Neural cell (in vitro differentiated cells): ENCODE measurements around the gene MRRF. TPM values are rescaled to one million over a fixed set of nuclear protein-coding genes. Genes with fewer than 3 reads are reported as not detected.

Experiments
- H2AFZ ChIP-seq: fragments of 200-600, 300-800 bp; sonication (generic), shearing (Covaris generic); 2 replicates; pipeline ENCODE4 v1.6.0; 2014; ENCODE audit warnings: low read depth, mild to moderate bottlenecking, antibody characterized with exemption, low read length, moderate library complexity
- H3F3A ChIP-seq: fragments of 200-600 bp; shearing (Covaris generic); 2 replicates; pipeline ENCODE4 v1.6.1; 2016; ENCODE audit warnings: mild to moderate bottlenecking, moderate library complexity, mixed read lengths, antibody characterized with exemption, low read length; ENCODE audit not compliant: insufficient read depth, poor library complexity, severe bottlenecking
- H3K27ac ChIP-seq: fragments of 200-600, 300-800 bp; sonication (generic), shearing (Covaris generic); 2 replicates; pipeline ENCODE4 v1.5.1; 2014; ENCODE audit warnings: mild to moderate bottlenecking, low read length, moderate library complexity
- H3K27me3 ChIP-seq: fragments of 300-800, 200-600 bp; sonication (generic), shearing (Covaris generic); 2 replicates; pipeline ENCODE4 v1.6.0; 2014; ENCODE audit warnings: mild to moderate bottlenecking, low read depth, low read length, moderate library complexity; ENCODE audit not compliant: insufficient read depth
- H3K36me3 ChIP-seq: fragments of 300-800, 200-600 bp; sonication (generic), shearing (Covaris generic); 2 replicates; pipeline ENCODE4 v1.5.1; 2014; ENCODE audit warnings: mild to moderate bottlenecking, antibody characterized with exemption, low read length, moderate library complexity; ENCODE audit not compliant: insufficient read depth
- H3K4me2 ChIP-seq: fragments of 300-800, 200-600 bp; sonication (generic), shearing (Covaris generic); 2 replicates; pipeline ENCODE4 v1.6.0; 2014; ENCODE audit warnings: mild to moderate bottlenecking, low read length
- H3K4me3 ChIP-seq: fragments of 300-800, 200-600 bp; sonication (generic), shearing (Covaris generic); 2 replicates; pipeline ENCODE4 v1.5.1; 2014; ENCODE audit warnings: mild to moderate bottlenecking, low read length, moderate library complexity
- H3K79me2 ChIP-seq: fragments of 200-600 bp; shearing (Covaris generic); replicated peaks from 2 replicates; pipeline ENCODE4 v1.6.0; 2014; ENCODE audit warnings: mild to moderate bottlenecking, low read length, moderate library complexity; ENCODE audit not compliant: insufficient read depth
- H3K9ac ChIP-seq: fragments of 300-800, 200-600 bp; sonication (generic), shearing (Covaris generic); 2 replicates; pipeline ENCODE4 v1.6.1; 2016; ENCODE audit warnings: mild to moderate bottlenecking, low read length, mixed read lengths
- H3K9me2 ChIP-seq: fragments of 200-600 bp; shearing (Covaris generic); 2 replicates; pipeline ENCODE4 v1.6.1; 2016; ENCODE audit warnings: mild to moderate bottlenecking, low read length, mixed read lengths; ENCODE audit not compliant: insufficient read depth
- H3K9me3 ChIP-seq: fragments of 200-600, 300-800 bp; sonication (generic), shearing (Covaris generic); 2 replicates; pipeline ENCODE4 v1.6.1; 2016; ENCODE audit warnings: mild to moderate bottlenecking, mixed run types, low read length, moderate library complexity, mixed read lengths
- H4K20me1 ChIP-seq: fragments of 200-600 bp; shearing (Covaris generic); 2 replicates; pipeline ENCODE4 v1.6.1; 2016; ENCODE audit warnings: mild to moderate bottlenecking, mixed run types; ENCODE audit not compliant: insufficient read depth
- CTCF ChIP-seq: fragments of 450-650 bp; IDR thresholded peaks from 2 replicates; pipeline ENCODE4 v1.5.1; 2014; ENCODE audit warnings: antibody characterized with exemption, mild to moderate bottlenecking, moderate library complexity; ENCODE audit not compliant: poor library complexity, severe bottlenecking
- EP300 ChIP-seq: fragments of 450-650 bp; conservative IDR thresholded peaks from 2 replicates; pipeline ENCODE4 v1.6.1; 2014; ENCODE audit warnings: antibody characterized with exemption, mild to moderate bottlenecking, moderate library complexity; ENCODE audit not compliant: poor library complexity, severe bottlenecking
- EZH2 ChIP-seq: fragments of 200-600, 300-800 bp; shearing (Covaris generic), sonication (generic); IDR thresholded peaks from 2 replicates; pipeline ENCODE4 v1.6.1; 2014; ENCODE audit warnings: antibody characterized with exemption, low read length, borderline replicate concordance, mild to moderate bottlenecking; ENCODE audit not compliant: insufficient read depth, poor library complexity, severe bottlenecking
- MXI1 ChIP-seq: fragments of 450-650 bp; conservative IDR thresholded peaks from 2 replicates; pipeline ENCODE4 v1.6.1; 2014; ENCODE audit warnings: antibody characterized with exemption, mild to moderate bottlenecking; ENCODE audit not compliant: poor library complexity, severe bottlenecking
- POLR2AphosphoS5 ChIP-seq: IDR thresholded peaks from 2 replicates; pipeline ENCODE4 v1.6.1; 2012
- RAD21 ChIP-seq: fragments of 450-650 bp; conservative IDR thresholded peaks from 2 replicates; pipeline ENCODE4 v1.6.1; 2014; ENCODE audit warnings: antibody characterized with exemption, mild to moderate bottlenecking, moderate library complexity
- SMC3 ChIP-seq: fragments of 450-650 bp; conservative IDR thresholded peaks from 2 replicates; pipeline ENCODE4 v1.6.1; 2014; ENCODE audit warnings: antibody characterized with exemption, mild to moderate bottlenecking, moderate library complexity; ENCODE audit not compliant: poor library complexity
- TAF1 ChIP-seq: IDR thresholded peaks from 2 replicates; pipeline ENCODE4 v1.6.1; 2012; ENCODE audit warnings: low read depth
- polyA plus RNA-seq: library from polyadenylated mRNA; depleted of rRNA; stranded (reverse); fragments of >200 nt; gene quantifications from 2 replicates; pipeline ENCODE4 v1.2.3, GENCODE V29; 2014
- TF ChIP-seq, protein P1 (sequence below): IDR thresholded peaks from 2 replicates; pipeline ENCODE4 v1.6.1; 2012; ENCODE audit warnings: borderline replicate concordance

MRRF gene
- polyA plus RNA-seq, 1 donor from 2014 or later: 40.7 TPM

DNA sequence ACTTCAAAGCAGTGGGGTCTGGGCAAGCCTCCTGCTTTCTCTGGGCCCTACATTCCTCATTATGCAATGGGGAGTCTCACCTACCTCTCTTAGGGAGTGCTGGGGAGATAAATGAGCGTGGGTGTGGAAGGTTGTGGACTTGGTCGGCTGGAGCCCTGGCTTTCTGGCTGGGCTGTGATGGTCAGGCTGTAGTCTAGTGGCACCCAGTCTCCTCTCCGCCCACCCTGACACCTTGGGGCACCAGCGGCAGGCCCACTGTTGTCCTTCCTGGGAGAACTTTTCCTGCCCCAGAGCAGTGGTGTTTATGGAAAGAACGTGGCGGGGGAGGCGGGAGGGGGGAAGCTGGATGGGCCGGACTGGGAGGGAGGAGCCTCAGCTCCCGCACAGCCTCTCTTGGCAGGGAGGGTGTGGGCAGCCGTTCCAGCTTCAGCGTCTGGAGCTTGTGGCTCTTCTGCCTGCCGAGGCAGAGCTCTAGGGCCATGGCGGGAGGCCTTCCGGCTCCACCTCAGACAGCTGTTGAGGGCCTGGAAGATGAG is 110.3 kb downstream of the MRRF start:
- Histone ChIP-seq H3K9me2 (no peaks in the 10 kb centered on the region), H3K36me3 (no peaks in the 10 kb centered on the region), H4K20me1 (no peaks in the 10 kb centered on the region), H3F3A (no peaks in the 10 kb centered on the region), H3K79me2 (no peaks in the 10 kb centered on the region), H3K4me3 (no peak overlapping the region), H3K27me3 (peaks cover 20% of the 10 kb centered on the region), H2AFZ (no peak overlapping the region), H3K9ac (no peak overlapping the region), H3K4me2 (no peak overlapping the region), H3K9me3 (no peaks in the 10 kb centered on the region), H3K27ac (no peak overlapping the region)
- TF ChIP-seq CTCF: no peak
- TF ChIP-seq EP300: no peak
- no peak for TF ChIP-seq POLR2AphosphoS5
- TF ChIP-seq MXI1: no peak
- TF ChIP-seq TAF1: no peak
- TF ChIP-seq RAD21: no peak
- TF ChIP-seq SMC3: no peak
- no peak for TF ChIP-seq EZH2
- TF ChIP-seq, protein P1, sequence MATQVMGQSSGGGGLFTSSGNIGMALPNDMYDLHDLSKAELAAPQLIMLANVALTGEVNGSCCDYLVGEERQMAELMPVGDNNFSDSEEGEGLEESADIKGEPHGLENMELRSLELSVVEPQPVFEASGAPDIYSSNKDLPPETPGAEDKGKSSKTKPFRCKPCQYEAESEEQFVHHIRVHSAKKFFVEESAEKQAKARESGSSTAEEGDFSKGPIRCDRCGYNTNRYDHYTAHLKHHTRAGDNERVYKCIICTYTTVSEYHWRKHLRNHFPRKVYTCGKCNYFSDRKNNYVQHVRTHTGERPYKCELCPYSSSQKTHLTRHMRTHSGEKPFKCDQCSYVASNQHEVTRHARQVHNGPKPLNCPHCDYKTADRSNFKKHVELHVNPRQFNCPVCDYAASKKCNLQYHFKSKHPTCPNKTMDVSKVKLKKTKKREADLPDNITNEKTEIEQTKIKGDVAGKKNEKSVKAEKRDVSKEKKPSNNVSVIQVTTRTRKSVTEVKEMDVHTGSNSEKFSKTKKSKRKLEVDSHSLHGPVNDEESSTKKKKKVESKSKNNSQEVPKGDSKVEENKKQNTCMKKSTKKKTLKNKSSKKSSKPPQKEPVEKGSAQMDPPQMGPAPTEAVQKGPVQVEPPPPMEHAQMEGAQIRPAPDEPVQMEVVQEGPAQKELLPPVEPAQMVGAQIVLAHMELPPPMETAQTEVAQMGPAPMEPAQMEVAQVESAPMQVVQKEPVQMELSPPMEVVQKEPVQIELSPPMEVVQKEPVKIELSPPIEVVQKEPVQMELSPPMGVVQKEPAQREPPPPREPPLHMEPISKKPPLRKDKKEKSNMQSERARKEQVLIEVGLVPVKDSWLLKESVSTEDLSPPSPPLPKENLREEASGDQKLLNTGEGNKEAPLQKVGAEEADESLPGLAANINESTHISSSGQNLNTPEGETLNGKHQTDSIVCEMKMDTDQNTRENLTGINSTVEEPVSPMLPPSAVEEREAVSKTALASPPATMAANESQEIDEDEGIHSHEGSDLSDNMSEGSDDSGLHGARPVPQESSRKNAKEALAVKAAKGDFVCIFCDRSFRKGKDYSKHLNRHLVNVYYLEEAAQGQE: no peak

GRCh38 chr9:122376796-122377195 is 112.1 kb downstream of the MRRF start:
- Histone ChIP-seq H3K79me2 (no peaks in the 10 kb centered on the region), H3K27me3 (peaks cover 7% of the 10 kb centered on the region), H3K27ac (no peak overlapping the region), H3F3A (no peaks in the 10 kb centered on the region), H2AFZ (no peak overlapping the region), H3K36me3 (no peaks in the 10 kb centered on the region), H3K4me3 (no peak overlapping the region), H4K20me1 (no peaks in the 10 kb centered on the region), H3K4me2 (no peak overlapping the region), H3K9me3 (no peaks in the 10 kb centered on the region), H3K9me2 (no peaks in the 10 kb centered on the region), H3K9ac (no peak overlapping the region)
- TF ChIP-seq, protein P1: no peak
- no peak for TF ChIP-seq TAF1
- TF ChIP-seq RAD21: no peak
- no peak for TF ChIP-seq CTCF
- no peak for TF ChIP-seq EP300
- TF ChIP-seq EZH2: no peak
- TF ChIP-seq SMC3: no peak
- no peak for TF ChIP-seq POLR2AphosphoS5
